ENCODE measurements around the gene SRSF11. TPM values are rescaled to one million over a fixed set of nuclear protein-coding genes. Genes with fewer than 3 reads are reported as not detected.
"Not testable (repeated sequence)": the region's sequence is repeated elsewhere in the genome, so short reads cannot be mapped to it uniquely, and the experiment has no call there.

Gene SRSF11
- total RNA-seq, 5 donors from 2014 or later (not counting 1 experiment from before 2014, with no cell fraction given), result 291 to 374 (median 302) TPM

- Mint-ChIP-seq H3K4me1 (peaks cover 71 to 79% (median 76%) of the 10 kb centered on the region in 3 donors), H3K27me3 (no peaks in the 10 kb centered on the region), H3K36me3 (peaks cover 6% of the 10 kb centered on the region), H3K27ac (peak overlapping the region; percentile 98 to 99), H3K4me3 (peak overlapping the region; percentile 93 to 98 (median 97)), H3K9me3 (no peaks in the 10 kb centered on the region)
- no peak for DNase-seq
- peak overlapping the region; percentile 81 to 91 for H3K4me3 ChIP-seq (ENCODE audit: control insufficient read depth in 1 of 2, extremely low read depth in 1 of 2, low read length in 1 of 2)
- ChIA-PET CTCF (interaction anchor here in 1 of 2 donors (1.7 to 2.0 kb wide), 2 partner anchors 16 to 876 kb away, joined by 6 to 13 read pairs; partner anchors contain the start of genes SRSF11 and ZRANB2), POLR2A (interaction anchor here in 1 of 2 donors (2.2 to 3.5 kb wide), 3 partner anchors 17 to 876 kb away, joined by 5 to 57 read pairs (median 13); partner anchors contain the start of genes CTH, SRSF11 and ZRANB2)
- peaks cover 15 to 22% of the 10 kb centered on the region in 2 experiments for H3K4me1 ChIP-seq (ENCODE audit: control insufficient read depth in 1 of 2, extremely low read depth in 1 of 2, insufficient read depth in 2 of 2, low read length in 2 of 2)
- no peaks in the 10 kb centered on the region for H3K27me3 ChIP-seq (replicated peaks in 1 of 2; ENCODE audit: control insufficient read depth in 2 of 2, extremely low read depth in 1 of 2, insufficient read depth in 2 of 2, low read length in 1 of 2)
- 0% methylated on average over 2 of the region's 4 CpGs for WGBS (ENCODE audit: insufficient coverage)
- no peak for ATAC-seq (replicated peaks in 1 of 4)
- H3K36me3 ChIP-seq (ENCODE audit: control insufficient read depth in 2 of 2, extremely low read depth in 1 of 2, insufficient read depth in 1 of 2, low read length in 1 of 2), result peaks cover 0 to 9% of the 10 kb centered on the region in 2 donors
- H3K9me3 ChIP-seq, result no peaks in the 10 kb centered on the region
- H3K27ac ChIP-seq (ENCODE audit: low read length), result peak overlapping the region; percentile 95
Observed at GRCh38 chr1:70204600-70204999, 16.6 kb upstream of the SRSF11 start.

GRCh38 chr1:70205071-70205433 is 16.1 kb upstream of the SRSF11 start:
- WGBS (ENCODE audit: insufficient coverage), result under 1% methylated on average over 11 of the region's 11 CpGs
- ChIA-PET POLR2A (interaction anchor here in 1 of 2 donors (2.2 to 3.5 kb wide), 3 partner anchors 16 to 876 kb away, joined by 5 to 57 read pairs (median 13); partner anchors contain the start of genes CTH, SRSF11 and ZRANB2), CTCF (interaction anchor here in 1 of 2 donors (1.5 to 2.0 kb wide), 3 partner anchors 16 to 876 kb away, joined by 4 to 13 read pairs (median 6); partner anchors contain the start of genes ANKRD13C, SRSF11 and ZRANB2)
- H3K27me3 ChIP-seq (replicated peaks in 1 of 2; ENCODE audit: control insufficient read depth in 2 of 2, extremely low read depth in 1 of 2, insufficient read depth in 2 of 2, low read length in 1 of 2), result no peaks in the 10 kb centered on the region
- Mint-ChIP-seq H3K4me3 (peak overlapping the region; percentile 93 to 98 (median 97)), H3K27me3 (no peaks in the 10 kb centered on the region), H3K36me3 (peaks cover 6% of the 10 kb centered on the region), H3K4me1 (peaks cover 76 to 83% (median 80%) of the 10 kb centered on the region in 3 donors), H3K27ac (peak overlapping the region; percentile 98 to 99), H3K9me3 (no peaks in the 10 kb centered on the region)
- peaks cover 15 to 23% of the 10 kb centered on the region in 2 experiments for H3K4me1 ChIP-seq (ENCODE audit: control insufficient read depth in 1 of 2, extremely low read depth in 1 of 2, insufficient read depth in 2 of 2, low read length in 2 of 2)
- no peaks in the 10 kb centered on the region for H3K9me3 ChIP-seq
- peak overlapping the region; percentile 81 to 91 for H3K4me3 ChIP-seq (ENCODE audit: control insufficient read depth in 1 of 2, extremely low read depth in 1 of 2, low read length in 1 of 2)
- DNase-seq, result no peak
- H3K36me3 ChIP-seq (ENCODE audit: control insufficient read depth in 2 of 2, extremely low read depth in 1 of 2, insufficient read depth in 1 of 2, low read length in 1 of 2), result peaks cover 0 to 9% of the 10 kb centered on the region in 2 donors
- peak overlapping the region; percentile 95 for H3K27ac ChIP-seq (ENCODE audit: low read length)
- ATAC-seq (replicated peaks in 1 of 4), result peak in 1 of 4 experiments; percentile 1

- Histone ChIP-seq H3K4me3 (ENCODE audit: control insufficient read depth in 1 of 2, extremely low read depth in 1 of 2, low read length in 1 of 2) (peak within 1 kb of the TSS; percentile 81 to 91), H3K27ac (ENCODE audit: low read length) (peak within 1 kb of the TSS; percentile 95), H3K4me1 (ENCODE audit: control insufficient read depth in 1 of 2, extremely low read depth in 1 of 2, insufficient read depth in 2 of 2, low read length in 2 of 2) (peaks cover 15 to 28% of the 10 kb centered on the region in 2 experiments), H3K9me3 (no peaks in the 10 kb centered on the region), H3K36me3 (ENCODE audit: control insufficient read depth in 2 of 2, extremely low read depth in 1 of 2, insufficient read depth in 1 of 2, low read length in 1 of 2) (peaks cover 0 to 14% of the 10 kb centered on the region in 2 donors), H3K27me3 (replicated peaks in 1 of 2; ENCODE audit: control insufficient read depth in 2 of 2, extremely low read depth in 1 of 2, insufficient read depth in 2 of 2, low read length in 1 of 2) (no peaks in the 10 kb centered on the region)
- WGBS (ENCODE audit: insufficient coverage), result under 1% methylated on average over 32 of the region's 47 CpGs
- Mint-ChIP-seq H3K27me3 (no peaks in the 10 kb centered on the region), H3K9me3 (no peaks in the 10 kb centered on the region), H3K36me3 (peaks cover 5% of the 10 kb centered on the region), H3K4me3 (peak within 1 kb of the TSS; percentile 93 to 98 (median 97)), H3K27ac (peak within 1 kb of the TSS; percentile 98 to 99), H3K4me1 (peaks cover 76 to 86% (median 84%) of the 10 kb centered on the region in 3 donors)
- ATAC-seq (replicated peaks in 1 of 4) (peak; percentile 91 to 96 (median 94)), DNase-seq (peak; percentile 90 to 98 (median 95))
- POLR2A ChIA-PET, result interaction anchor here (0.5 to 3.5 kb wide), 10 partner anchors 11 to 875 kb away, joined by 3 to 57 read pairs (median 4); partner anchors contain the start of genes SRSF11 (in 2 of the 2), ANKRD13C (in 1 of the 2), CTH (in 1 of the 2) and ZRANB2 (in 1 of the 2)
- CTCF ChIA-PET, result interaction anchor here (0.9 to 2.0 kb wide), 7 partner anchors 11 to 875 kb away, joined by 3 to 13 read pairs (median 4); partner anchors contain the start of genes ANKRD13C (in 1 of the 2), SRSF11 (in 1 of the 2) and ZRANB2 (in 1 of the 2)
Observed at GRCh38 chr1:70205434-70206118, 15.6 kb upstream of the SRSF11 start, which contains the start of gene LRRC40. TSS of gene LRRC40 (minus strand) at chr1:70205579. CDS start at chr1:70205540, 39 bp downstream.

GRCh38 chr1:70206833-70207232 is 14.3 kb upstream of the SRSF11 start:
- not testable (repeated sequence) for H3K27me3 ChIP-seq (replicated peaks in 1 of 2; ENCODE audit: control insufficient read depth in 2 of 2, extremely low read depth in 1 of 2, insufficient read depth in 2 of 2, low read length in 1 of 2); H3K9me3 Mint-ChIP-seq; H3K27me3 Mint-ChIP-seq; H3K9me3 ChIP-seq; DNase-seq; H3K4me3 ChIP-seq (ENCODE audit: control insufficient read depth in 1 of 2, extremely low read depth in 1 of 2, low read length in 1 of 2); H3K36me3 Mint-ChIP-seq; ATAC-seq (replicated peaks in 1 of 4)
- peaks cover 15 to 28% of the 10 kb centered on the region in 2 experiments for H3K4me1 ChIP-seq (ENCODE audit: control insufficient read depth in 1 of 2, extremely low read depth in 1 of 2, insufficient read depth in 2 of 2, low read length in 2 of 2)
- peaks cover 0 to 17% of the 10 kb centered on the region in 2 donors for H3K36me3 ChIP-seq (ENCODE audit: control insufficient read depth in 2 of 2, extremely low read depth in 1 of 2, insufficient read depth in 1 of 2, low read length in 1 of 2)
- H3K4me1 Mint-ChIP-seq, result peaks cover 73 to 88% (median 86%) of the 10 kb centered on the region in 3 donors
- 94% methylated on average over 13 of the region's 17 CpGs for WGBS (ENCODE audit: insufficient coverage)
- CTCF ChIA-PET, result interaction anchor here (0.6 to 2.0 kb wide), 6 partner anchors 10 to 874 kb away, joined by 3 to 13 read pairs (median 4); partner anchors contain the start of genes SRSF11 (in 1 of the 2) and ZRANB2 (in 1 of the 2)
- H3K27ac Mint-ChIP-seq, result peak overlapping the region; percentile 98 to 99
- H3K27ac ChIP-seq (ENCODE audit: low read length), result peak overlapping the region; percentile 95
- H3K4me3 Mint-ChIP-seq, result peak overlapping the region; percentile 93 to 98 (median 97)
- POLR2A ChIA-PET, result interaction anchor here (0.8 to 3.5 kb wide), 5 partner anchors 14 to 874 kb away, joined by 4 to 57 read pairs (median 5); partner anchors contain the start of genes SRSF11 (in 2 of the 2), ANKRD13C (in 1 of the 2) and ZRANB2 (in 1 of the 2)

GRCh38 chr1:70207492-70207891 is 13.7 kb upstream of the SRSF11 start:
- Histone ChIP-seq H3K27ac (ENCODE audit: low read length) (no peak overlapping the region), H3K9me3 (no peaks in the 10 kb centered on the region), H3K4me3 (ENCODE audit: control insufficient read depth in 1 of 2, extremely low read depth in 1 of 2, low read length in 1 of 2) (no peak overlapping the region), H3K36me3 (ENCODE audit: control insufficient read depth in 2 of 2, extremely low read depth in 1 of 2, insufficient read depth in 1 of 2, low read length in 1 of 2) (peaks cover 0 to 18% of the 10 kb centered on the region in 2 donors), H3K27me3 (replicated peaks in 1 of 2; ENCODE audit: control insufficient read depth in 2 of 2, extremely low read depth in 1 of 2, insufficient read depth in 2 of 2, low read length in 1 of 2) (no peaks in the 10 kb centered on the region), H3K4me1 (ENCODE audit: control insufficient read depth in 1 of 2, extremely low read depth in 1 of 2, insufficient read depth in 2 of 2, low read length in 2 of 2) (peaks cover 15 to 28% of the 10 kb centered on the region in 2 experiments)
- Mint-ChIP-seq H3K36me3 (peaks cover 6% of the 10 kb centered on the region), H3K27ac (peak overlapping the region in 1 of 2 donors; percentile 39), H3K9me3 (no peaks in the 10 kb centered on the region), H3K4me3 (peak overlapping the region; percentile 21 to 97 (median 53)), H3K27me3 (no peaks in the 10 kb centered on the region), H3K4me1 (peaks cover 66 to 83% (median 81%) of the 10 kb centered on the region in 3 donors)
- no CpG with 5 or more reads among the region's 4 CpGs for WGBS (ENCODE audit: insufficient coverage)
- ChIA-PET CTCF (no interaction called here), POLR2A (interaction anchor here in 1 of 2 donors (2.5 kb wide), 1 partner anchor 14 kb away, joined by 21 read pairs; the partner anchor contains the start of gene SRSF11)
- no peak for ATAC-seq (replicated peaks in 1 of 4)
- no peak for DNase-seq

Measured in T-cell (primary cell).